Endothelial cell of umbilical vein (primary cell): ENCODE measurements around the gene ATP6V1G1. TPM values are rescaled to one million over a fixed set of nuclear protein-coding genes. Genes with fewer than 3 reads are reported as not detected.
"Not testable (repeated sequence)": the region's sequence is repeated elsewhere in the genome, so short reads cannot be mapped to it uniquely, and the experiment has no call there.

Source experiments
- BruUV-seq: library from RNA; stranded (reverse); fragments of 400-500 nt; replicated peaks from 2 replicates; lab custom pipeline; 2021; lab: Mats Ljungman, UMichigan
- CTCF ChIA-PET: fragments of 300-600, 350-600 bp; sonication (Branson Sonifier 250); formaldehyde crosslinking; loops from one replicate; lab custom pipeline; 2021; ENCODE audit warnings: antibody characterized with exemption, inconsistent platforms; lab: Charles Lee
- POLR2A ChIA-PET: fragments of 300-600, 350-600 bp; sonication (Branson Sonifier 250); formaldehyde crosslinking; loops from one replicate; lab custom pipeline; 2021; ENCODE audit warnings: antibody characterized with exemption, inconsistent platforms; lab: Charles Lee
- DNase-seq: peaks from one replicate; pipeline ENCODE4 v3.0.0-alpha.2; 2011; ENCODE audit warnings: low read depth, low spot score
- FAIRE-seq: peaks from 2 replicates; lab custom pipeline; 2011; peaks lifted over from hg19 to GRCh38; lab: Jason Lieb, UNC
- H2AFZ ChIP-seq: 2 replicates; pipeline ENCODE4 v1.6.0; 2012; ENCODE audit warnings: low read depth, low read length, control low read depth, inconsistent platforms
- H3K27ac ChIP-seq: 2 replicates; pipeline ENCODE4 v1.5.1; 2011; ENCODE audit warnings: low read depth, mild to moderate bottlenecking, control low read depth, low read length, moderate library complexity; ENCODE audit not compliant: insufficient read depth
- H3K27me3 ChIP-seq, 2 experiments: 2 replicates each; pipeline versions ENCODE4 v1.6.0 to v1.6.1; 2011; ENCODE audit warnings: low read length in 2 of 2, mixed read lengths in 1 of 2; ENCODE audit not compliant: control insufficient read depth in 2 of 2, insufficient read depth in 2 of 2
- H3K36me3 ChIP-seq, 2 experiments: 2 replicates in 1 of 2; 3 replicates in 1 of 2; pipeline ENCODE4 v1.5.1; 2011; ENCODE audit warnings: low read length in 2 of 2, mild to moderate bottlenecking in 1 of 2, moderate library complexity in 1 of 2; ENCODE audit not compliant: control insufficient read depth in 2 of 2, insufficient read depth in 2 of 2; ENCODE audit errors: extremely low read depth in 1 of 2
- H3K4me1 ChIP-seq: 3 replicates; pipeline ENCODE4 v1.5.1; 2011; ENCODE audit warnings: mild to moderate bottlenecking, low read length; ENCODE audit not compliant: control insufficient read depth, insufficient read depth; ENCODE audit errors: extremely low read depth
- H3K4me2 ChIP-seq: 2 replicates; pipeline ENCODE4 v1.6.1; 2011; ENCODE audit warnings: low read length, control low read depth, mixed read lengths; ENCODE audit not compliant: insufficient read depth
- H3K4me3 ChIP-seq, 3 experiments: fragments of 200-600 bp in 1 of 3; sonication (generic), shearing (Covaris generic) in 1 of 3; replicated peaks in 1 of 3; 2 replicates each; pipeline ENCODE4 v1.5.1; 2011 to 2016; ENCODE audit warnings: control low read depth in 3 of 3, low read length in 3 of 3, mild to moderate bottlenecking in 2 of 3, inconsistent platforms in 1 of 3, low read depth in 1 of 3, moderate library complexity in 1 of 3; ENCODE audit not compliant: insufficient read depth in 1 of 3
- H3K79me2 ChIP-seq: 2 replicates; pipeline ENCODE4 v1.6.0; 2012; ENCODE audit warnings: low read length, inconsistent platforms; ENCODE audit not compliant: control insufficient read depth, insufficient read depth
- H3K9ac ChIP-seq: replicated peaks from 2 replicates; pipeline ENCODE3; 2011; ENCODE audit warnings: low read length, control low read depth; ENCODE audit not compliant: insufficient read depth; ENCODE audit errors: extremely low read depth
- H3K9me1 ChIP-seq: replicated peaks from 3 replicates; pipeline ENCODE4 v1.6.0; 2011; ENCODE audit warnings: mild to moderate bottlenecking, low read length; ENCODE audit not compliant: control insufficient read depth, insufficient read depth; ENCODE audit errors: extremely low read depth
- H3K9me3 ChIP-seq: replicated peaks from 2 replicates; pipeline ENCODE4 v1.5.1; 2012; ENCODE audit warnings: low read length, inconsistent platforms; ENCODE audit not compliant: control insufficient read depth, insufficient read depth
- H4K20me1 ChIP-seq: replicated peaks from 2 replicates; pipeline ENCODE3; 2011; ENCODE audit warnings: mild to moderate bottlenecking, low read length; ENCODE audit not compliant: control insufficient read depth, insufficient read depth; ENCODE audit errors: extremely low read depth
- dilution Hi-C: fragments of 300-500 bp; cut with MboI; formaldehyde crosslinking; loops from one replicate; pipeline ENCODE4 v1.15.0; 2019; ENCODE audit warnings: low sequenced_read_pairs; ENCODE audit not compliant: extremely low pct_ligation_motif_present
- intact Hi-C: fragments of 100-400 bp; cut with micrococcal nuclease; formaldehyde crosslinking; loops from one replicate; pipeline ENCODE4 v1.10.0; 2022
- polyA plus RNA-seq, 4 experiments: library from polyadenylated mRNA; depleted of rRNA in 3 of 4; stranded (reverse) in 3 of 4; unstranded in 1 of 4; fragments of >200 nt; gene quantifications; 2 replicates each; pipeline versions ENCODE4 v1.2.1 to v1.2.3, GENCODE V29; 2011 to 2012; ENCODE audit warnings: missing spikeins in 1 of 4
- total RNA-seq: library from RNA; stranded (reverse); gene quantifications from 2 replicates; pipeline ENCODE4 v1.2.3, GENCODE V29; 2021

ATP6V1G1 gene
- total and polyA plus RNA-seq, 2 donors (not counting 3 experiments of a cell fraction or from before 2014, with no cell fraction given) = 78.9 to 96.9 TPM

- H3K27ac ChIP-seq, H3K4me2 ChIP-seq, H3K9ac ChIP-seq, BruUV-seq, H3K79me2 ChIP-seq, H3K36me3 ChIP-seq, H4K20me1 ChIP-seq, H2AFZ ChIP-seq, intact Hi-C loops, H3K9me3 ChIP-seq, H3K9me1 ChIP-seq, H3K4me1 ChIP-seq, H3K27me3 ChIP-seq, DNase-seq, H3K4me3 ChIP-seq, FAIRE-seq, dilution Hi-C loops: not testable (repeated sequence)
- ChIA-PET CTCF (interaction anchor here (0.8 to 1.3 kb wide), 3 partner anchors 11 to 77 kb away, joined by 3 to 5 read pairs (median 3); partner anchors contain the start of gene ATP6V1G1), POLR2A (interaction anchor here (1.5 kb wide), 1 partner anchor 11 kb away, joined by 5 read pairs; the partner anchor contains the start of gene ATP6V1G1)
Measured at GRCh38 chr9:114576779-114577178, 10.8 kb upstream of the ATP6V1G1 start.

- BruUV-seq, DNase-seq, H3K27ac ChIP-seq, H3K9me1 ChIP-seq, intact Hi-C loops, H4K20me1 ChIP-seq, H3K27me3 ChIP-seq, H3K4me3 ChIP-seq, H2AFZ ChIP-seq, H3K9me3 ChIP-seq, H3K9ac ChIP-seq, FAIRE-seq, dilution Hi-C loops, POLR2A ChIA-PET, H3K4me1 ChIP-seq, H3K4me2 ChIP-seq, H3K36me3 ChIP-seq, H3K79me2 ChIP-seq: not testable (repeated sequence)
- CTCF ChIA-PET = interaction anchor here (0.9 kb wide), 1 partner anchor 75 kb away, joined by 3 read pairs; no protein-coding TSS in a partner anchor
Measured at GRCh38 chr9:114578134-114578533, 9.4 kb upstream of the ATP6V1G1 start.
